Frontal cortex (tissue), 4 donors: ENCODE results near the gene PRKG1. TPM values are rescaled to one million over a fixed set of nuclear protein-coding genes. Genes with fewer than 3 reads are reported as not detected.
"Not testable (repeated sequence)": the region's sequence is repeated elsewhere in the genome, so short reads cannot be mapped to it uniquely, and the experiment has no call there.

Experiments used
- DNase-seq, 2 donors: peaks; one replicate each; pipeline ENCODE4 v3.0.0; 2012; ENCODE audit warnings: low spot score in 2 of 2
- FAIRE-seq: peaks from 2 replicates; lab custom pipeline; 2012; peaks lifted over from hg19 to GRCh38; lab: Jason Lieb, UNC
- total RNA-seq: library from RNA; depleted of rRNA; stranded (reverse); fragments of >200 nt; gene quantifications from one replicate; pipeline ENCODE4 v1.2.3, GENCODE V29; 2014
- donor health status: control.
- donor health status: control.
- donor health status: control.

Gene PRKG1
- total RNA-seq, 1 donor from 2014 or later, result 15.5 TPM

DNA sequence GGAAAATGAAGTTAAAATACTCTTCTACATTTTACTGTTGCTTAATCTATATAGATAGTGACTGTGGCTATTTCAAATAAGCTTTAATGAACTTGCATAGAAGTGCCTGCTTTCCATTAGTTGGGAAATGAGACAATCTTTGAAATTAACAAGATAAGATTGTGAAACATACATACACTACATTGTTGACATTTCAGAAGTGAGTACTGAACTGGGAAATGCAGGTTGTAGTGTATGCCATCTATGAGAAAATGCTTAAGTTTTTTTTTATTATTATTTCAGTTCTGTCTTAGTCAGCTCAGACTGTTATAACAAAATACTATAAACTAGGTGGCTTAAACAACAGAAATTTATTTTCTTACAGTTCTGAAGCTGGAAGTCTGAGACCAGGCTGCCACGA is 674.7 kb downstream of the PRKG1 start:
- FAIRE-seq, result no peak
- DNase-seq, result no peak

DNA sequence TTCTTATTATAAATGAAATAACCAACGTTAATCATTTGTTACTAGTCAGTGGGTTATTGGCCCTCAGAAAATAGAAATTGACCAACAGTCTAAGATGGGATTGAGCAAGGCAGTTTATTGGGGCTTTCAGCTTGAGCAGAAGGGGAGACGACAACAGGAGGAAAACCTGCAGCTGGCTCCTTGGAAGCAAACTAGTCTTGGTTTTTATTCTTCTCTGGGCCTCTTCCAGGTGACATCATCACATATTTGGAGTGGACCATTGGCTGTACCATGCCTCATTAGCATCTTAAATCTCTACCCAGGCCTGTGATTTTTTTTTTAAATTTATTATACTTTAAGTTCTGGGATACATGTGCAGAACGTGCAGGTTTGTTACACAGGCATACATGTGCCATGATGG is 684.1 kb downstream of the PRKG1 start:
- no peak for FAIRE-seq

DNA sequence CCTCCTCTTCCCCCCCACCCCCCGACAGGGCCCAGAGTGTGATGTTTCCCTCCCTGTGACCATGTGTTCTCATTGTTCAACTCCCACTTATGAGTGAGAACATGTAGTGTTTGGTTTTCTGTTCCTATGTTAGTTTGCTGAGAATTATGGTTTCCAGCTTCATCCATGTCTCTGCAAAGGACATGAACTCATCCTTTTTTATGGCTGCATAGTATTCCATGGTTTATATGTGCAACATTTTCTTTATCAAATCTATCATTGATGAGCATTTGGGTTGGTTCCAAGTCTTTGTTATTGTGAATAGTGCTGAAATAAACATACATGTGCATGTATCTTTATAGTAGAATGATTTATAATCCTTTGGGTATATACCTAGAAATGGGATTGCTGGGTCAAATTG is 684.6 kb downstream of the PRKG1 start:
- not testable (repeated sequence) for DNase-seq, FAIRE-seq

More for the DNA sequence above, 684.1 kb downstream of the PRKG1 start:
- no peak for DNase-seq

DNA sequence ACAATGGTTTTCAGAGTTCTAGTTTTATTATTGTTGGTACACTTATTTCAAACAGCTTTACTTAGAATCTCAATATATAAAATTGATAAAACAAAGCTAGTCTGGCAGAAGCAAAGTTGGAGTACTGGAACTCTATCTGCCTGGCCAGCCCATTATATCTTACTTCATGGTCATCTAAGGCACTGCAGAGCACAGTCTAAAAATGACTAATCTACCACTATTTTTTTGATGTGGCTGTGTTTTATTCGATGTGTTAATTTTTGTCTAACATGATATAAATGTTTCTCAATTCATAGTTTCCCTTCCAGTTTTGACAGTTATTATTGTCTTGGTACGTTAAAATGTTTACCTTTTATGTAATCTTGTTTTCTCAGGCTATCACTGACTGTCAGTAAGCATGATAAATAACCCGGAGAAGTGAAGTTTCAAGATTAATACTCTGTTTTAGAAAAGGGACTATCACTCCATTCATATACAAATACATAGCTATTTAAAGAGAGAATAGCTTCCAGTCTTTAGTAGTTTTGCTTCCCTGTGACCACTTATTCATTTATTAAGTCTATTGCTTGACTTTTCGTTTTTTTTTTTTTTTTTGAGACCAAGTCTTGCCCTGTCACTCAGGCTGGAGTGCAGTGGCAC is 685.7 kb downstream of the PRKG1 start:
- FAIRE-seq (no peak), DNase-seq (no peak)

DNA sequence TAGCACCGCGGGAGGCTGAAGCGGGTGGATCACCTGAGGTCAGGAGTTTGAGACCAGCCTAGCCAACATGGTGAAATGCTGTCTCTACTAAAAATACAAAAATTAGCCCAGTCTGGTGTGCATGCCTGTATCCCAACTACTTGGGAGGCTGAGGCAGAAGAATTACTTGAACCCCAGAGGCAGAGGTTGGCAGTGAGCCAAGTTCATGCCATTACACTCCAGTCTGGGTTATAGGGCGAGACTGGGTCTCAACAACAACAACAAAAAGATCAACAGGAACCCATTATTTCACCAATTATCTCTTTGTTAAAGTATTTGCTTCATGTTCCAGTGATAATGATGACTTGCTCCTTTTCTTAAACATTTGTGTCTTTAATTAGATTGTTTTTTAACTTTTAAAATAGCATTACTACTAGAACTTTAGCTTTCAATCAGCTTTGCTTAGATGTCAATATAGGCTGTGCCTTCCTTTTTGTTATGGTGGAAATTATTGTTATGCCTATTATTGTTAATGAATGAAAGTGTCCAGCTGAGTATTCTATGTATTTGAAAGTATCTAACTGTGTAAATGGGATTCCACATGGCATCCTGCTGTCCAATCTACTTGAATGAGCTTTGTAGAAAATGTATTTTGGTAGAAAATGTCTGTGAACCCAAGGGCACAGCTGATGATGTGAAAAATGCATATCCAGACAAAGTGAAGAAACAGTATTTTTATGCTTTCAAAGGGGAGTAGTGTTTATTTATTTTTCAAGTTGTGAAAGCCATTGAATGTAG is 686.8 kb downstream of the PRKG1 start:
- FAIRE-seq (no peak), DNase-seq (no peak)

DNA sequence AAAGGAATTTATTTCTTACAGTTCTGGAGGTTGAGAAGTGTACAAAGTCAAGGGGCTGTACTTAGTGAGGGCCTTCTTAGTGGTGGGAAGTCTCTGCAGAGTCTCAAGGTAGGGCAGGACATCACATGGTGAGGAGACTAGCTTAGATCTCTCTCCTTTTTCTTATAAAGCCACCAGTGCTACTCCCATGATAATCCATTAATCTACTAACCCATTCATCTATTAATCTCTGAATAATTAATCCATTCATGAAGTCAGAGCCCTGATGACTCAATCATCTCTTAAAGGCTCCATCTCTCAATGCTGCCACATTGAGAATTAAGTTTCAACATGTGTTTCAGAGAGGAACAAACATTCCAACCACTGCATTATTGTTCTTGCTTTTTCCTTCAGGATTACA is 689.5 kb downstream of the PRKG1 start:
- no peak for DNase-seq
- FAIRE-seq, result no peak

DNA sequence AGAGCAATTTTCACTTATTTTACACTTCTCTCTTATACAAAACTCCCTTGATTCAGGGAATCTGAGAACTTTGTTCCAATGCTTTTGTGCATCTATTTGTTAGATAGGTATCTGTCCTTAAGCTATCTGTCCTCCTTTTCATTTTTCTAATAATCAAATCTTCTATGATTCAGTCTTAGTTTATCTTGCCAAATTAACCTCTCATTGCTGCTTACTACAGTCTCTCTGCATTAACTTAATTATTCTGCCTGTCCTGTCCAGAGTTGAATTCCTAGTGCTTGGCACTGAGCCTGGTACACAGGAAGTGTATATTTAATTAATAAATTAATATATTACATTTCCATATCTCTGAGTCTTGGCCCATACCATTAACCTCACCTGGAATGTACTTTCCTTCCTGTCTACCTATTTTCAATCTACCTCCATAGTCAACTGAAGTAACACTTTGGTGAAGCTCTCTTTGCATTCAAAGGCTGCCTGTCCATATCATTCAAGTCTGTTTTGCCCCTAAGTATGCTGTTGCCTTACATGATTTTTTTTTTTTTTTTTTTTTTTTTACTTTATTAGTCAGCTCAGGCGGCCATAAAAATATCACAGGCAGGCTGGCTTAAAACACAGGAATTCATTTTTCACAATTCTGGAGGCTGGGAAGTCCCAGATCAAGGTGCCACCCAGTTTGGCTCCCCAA is 691.1 kb downstream of the PRKG1 start:
- no peak for FAIRE-seq

DNA sequence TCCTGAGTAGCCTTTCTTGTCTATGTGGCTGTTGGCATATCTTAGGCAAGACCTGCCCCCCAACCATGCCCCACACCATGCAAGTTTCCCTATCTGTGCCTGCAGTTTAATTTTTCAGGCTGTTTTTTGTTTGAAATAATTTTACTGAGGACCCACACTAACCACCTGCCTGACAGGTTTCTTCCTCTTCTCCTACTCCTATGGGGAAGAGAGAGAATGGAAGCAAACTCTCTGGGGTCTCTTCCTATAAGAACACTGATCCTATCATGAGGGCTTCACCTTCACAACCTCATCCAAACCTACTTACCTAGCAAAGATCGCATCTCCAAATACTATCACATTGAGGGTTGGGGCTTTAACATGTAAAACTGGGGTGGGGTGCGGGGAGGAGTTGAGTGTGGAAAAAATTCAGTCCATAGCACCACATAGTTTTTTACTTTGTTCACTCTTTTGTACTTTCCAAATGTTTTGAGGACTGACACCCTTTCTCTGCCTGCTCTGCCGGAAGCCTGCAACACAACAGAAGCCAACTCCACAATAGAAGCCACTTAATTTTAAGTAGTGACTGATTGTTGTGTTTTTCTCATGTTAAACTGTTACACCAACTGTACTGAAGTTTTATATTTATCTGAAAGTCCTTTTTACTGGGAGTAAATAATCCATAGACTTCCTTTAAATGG is 692.3 kb downstream of the PRKG1 start:
- FAIRE-seq, result no peak
- DNase-seq, result no peak

More for the DNA sequence above, 691.1 kb downstream of the PRKG1 start:
- DNase-seq, result no peak

DNA sequence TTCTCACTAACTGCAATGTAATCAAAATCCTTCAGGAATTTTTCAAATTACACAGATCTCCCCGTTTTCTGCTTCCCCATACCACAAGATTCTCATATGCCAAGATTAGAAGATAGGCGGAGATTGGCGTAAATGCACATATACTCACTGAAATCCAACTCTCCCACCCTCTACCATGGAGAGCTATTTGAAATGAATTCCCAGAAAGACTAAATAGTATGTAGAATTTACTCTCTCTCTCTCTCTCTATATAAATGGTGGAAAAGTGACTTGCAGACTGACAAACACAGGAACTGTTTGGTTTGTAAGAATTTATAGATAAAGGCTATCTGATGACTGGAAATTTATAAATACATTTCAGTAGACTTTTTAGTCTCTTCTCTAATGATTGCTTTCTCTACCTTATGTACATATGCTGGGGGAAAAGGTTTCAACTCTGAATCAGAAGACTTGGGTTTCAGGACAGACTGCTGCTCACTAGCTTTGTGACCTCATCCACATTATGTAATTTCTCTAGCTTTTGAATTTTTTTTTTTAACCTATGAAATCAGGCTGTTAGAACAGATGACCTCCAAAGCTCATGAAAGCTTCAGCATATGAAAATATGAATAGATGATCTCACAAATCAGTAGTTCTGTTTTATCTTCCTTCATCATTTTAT is 692.9 kb downstream of the PRKG1 start:
- FAIRE-seq (no peak), DNase-seq (no peak)

DNA sequence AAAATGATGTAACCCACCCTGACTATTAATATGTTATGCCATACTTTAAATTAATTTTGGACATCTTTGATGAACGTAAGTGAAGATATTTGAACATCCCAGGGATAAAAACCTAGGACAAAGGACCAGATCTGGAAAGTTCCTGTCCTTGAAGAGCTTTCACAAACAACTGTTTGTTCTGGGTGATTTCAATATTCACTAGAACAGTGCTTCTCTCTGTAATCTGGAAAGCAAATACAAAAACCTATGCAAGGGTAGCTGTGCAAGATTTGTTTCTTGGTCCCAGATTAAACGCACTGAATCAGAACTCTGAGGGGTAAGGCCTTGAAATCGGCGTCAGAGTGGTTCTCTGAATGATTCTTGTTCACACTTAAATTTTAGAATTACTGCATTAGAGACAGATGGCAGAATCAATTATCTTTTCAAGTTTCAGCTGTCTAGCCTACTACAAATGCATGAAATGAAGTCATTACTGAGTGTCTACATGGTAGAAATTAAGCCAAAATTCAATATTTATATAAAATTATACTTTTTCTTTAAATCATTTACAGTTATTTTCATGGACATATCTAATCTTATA is 694.7 kb downstream of the PRKG1 start:
- FAIRE-seq (peak; percentile 54), DNase-seq (peak in 1 of 2 donors; percentile 5)

DNA sequence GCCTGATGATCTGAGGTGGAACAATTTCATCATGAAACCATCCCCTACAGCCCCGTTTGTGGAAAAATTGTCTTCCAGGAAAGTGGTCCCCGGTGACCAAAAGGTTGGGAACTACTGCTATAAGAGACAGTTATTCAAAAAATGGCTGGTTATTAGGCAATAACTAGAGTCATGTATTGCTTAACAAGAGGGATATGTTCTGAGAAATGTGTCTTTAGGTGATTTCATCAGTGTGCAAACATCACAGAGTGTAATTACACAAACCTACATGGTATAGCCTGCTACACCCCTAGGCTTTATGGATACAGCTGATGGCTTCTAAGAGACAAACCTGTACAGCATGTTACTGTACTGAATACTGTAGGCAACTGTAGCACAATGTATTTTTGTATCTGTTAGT is 696.4 kb downstream of the PRKG1 start:
- FAIRE-seq (no peak), DNase-seq (no peak)

DNA sequence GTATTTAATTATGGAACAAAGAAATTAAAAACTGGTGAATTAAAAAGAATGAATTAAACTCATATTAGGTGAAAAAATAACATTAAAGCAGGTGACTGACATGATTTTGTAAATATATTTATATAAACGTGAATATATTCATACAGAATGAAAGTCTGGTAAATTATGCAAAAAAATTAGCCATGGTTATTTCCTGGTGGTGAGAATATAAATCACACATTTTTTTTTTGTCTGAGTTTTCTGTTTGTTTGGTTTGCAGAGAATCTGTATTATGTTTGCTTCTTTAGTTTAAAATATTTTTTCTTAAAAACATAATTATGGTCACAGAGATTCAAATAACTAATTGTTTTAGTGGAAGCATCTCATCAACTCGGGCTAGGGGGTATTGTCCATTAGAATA is 698.1 kb downstream of the PRKG1 start:
- DNase-seq, result no peak
- peak; percentile 40 for FAIRE-seq

DNA sequence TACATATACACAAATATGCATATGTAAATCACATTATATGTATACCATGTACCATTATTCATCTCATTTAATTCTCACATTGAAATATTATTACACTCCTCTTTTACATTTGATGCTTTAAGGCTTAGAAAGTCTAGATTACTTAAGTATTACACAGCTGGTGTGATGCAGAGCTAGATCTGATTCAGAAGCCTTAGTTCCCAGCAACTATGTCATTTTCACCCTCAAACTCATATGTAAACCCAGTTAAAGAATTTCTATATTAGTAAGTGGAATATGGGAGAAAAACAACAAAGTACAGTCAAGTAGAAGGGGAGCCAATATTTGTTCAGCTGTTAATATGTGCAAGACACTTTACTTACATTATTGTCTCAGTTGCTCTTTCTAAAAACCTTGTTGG is 699.4 kb downstream of the PRKG1 start:
- no peak for FAIRE-seq
- DNase-seq, result no peak

DNA sequence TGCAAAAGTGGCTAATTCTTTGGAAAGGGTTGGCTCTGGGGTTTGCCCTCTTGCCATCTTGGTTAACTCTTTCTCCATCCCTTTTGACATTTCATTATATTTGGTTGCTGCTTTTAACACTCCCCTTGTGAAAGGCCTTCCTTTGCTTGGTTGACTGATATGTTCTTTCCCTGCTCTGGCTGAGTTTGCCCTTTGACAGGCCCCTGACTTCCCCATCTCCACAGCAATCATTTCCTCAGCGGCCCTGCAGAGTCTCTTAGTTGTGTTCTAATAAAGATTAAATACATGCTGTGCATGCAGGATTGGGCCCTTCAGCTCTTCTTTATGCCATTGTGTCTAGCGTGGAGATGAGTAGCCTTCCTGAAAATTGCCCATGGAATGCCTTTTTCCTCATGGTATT is 709.7 kb downstream of the PRKG1 start:
- FAIRE-seq (no peak), DNase-seq (no peak)

DNA sequence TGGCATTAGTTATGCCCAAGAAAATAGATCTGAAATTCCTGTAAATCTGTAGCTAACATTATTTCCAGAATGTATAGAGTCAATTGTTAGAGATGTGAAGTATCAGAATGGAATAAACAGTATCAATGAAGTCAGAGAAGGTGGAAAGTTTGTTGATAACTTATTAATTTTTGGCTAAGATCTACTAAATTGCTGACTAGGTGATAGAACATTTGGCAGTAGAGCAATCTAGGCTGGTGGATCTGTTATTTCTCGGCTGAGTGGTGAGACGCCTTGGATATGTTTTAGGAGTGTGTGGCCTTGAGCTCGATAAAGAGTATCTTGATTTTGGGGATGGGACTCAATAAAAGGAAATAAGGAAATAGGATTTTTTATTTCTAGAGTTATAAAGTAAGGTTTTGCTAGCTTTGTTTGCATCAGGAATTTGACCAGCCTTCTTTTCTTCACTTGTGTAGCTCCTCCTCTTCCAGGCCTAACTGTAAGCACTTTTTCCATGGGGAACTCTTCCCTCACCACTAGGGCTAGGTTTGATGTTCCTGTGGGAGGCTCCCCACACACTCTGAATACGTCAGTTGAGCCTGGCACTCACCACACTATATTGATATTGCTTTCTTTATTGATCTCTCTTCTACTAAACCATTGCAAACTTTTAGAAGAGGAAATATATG is 711.9 kb downstream of the PRKG1 start:
- DNase-seq (no peak), FAIRE-seq (no peak)

DNA sequence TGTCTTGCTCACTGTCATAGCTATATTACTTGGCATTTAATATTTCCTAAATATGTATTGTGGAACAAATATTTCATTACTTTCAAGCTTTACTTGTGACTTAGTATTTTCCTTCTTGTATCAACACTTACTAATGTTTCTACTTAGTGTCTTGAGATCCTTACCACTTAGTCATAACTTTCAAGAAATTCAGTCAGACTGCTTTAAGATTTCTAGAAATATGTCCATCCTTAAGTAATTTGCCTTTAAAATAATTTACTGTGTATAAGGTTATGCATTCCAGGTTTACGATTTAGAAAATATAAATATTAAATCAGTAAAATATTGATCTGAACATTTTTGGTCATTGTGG is 712.4 kb downstream of the PRKG1 start:
- FAIRE-seq, result no peak
- DNase-seq, result no peak

DNA sequence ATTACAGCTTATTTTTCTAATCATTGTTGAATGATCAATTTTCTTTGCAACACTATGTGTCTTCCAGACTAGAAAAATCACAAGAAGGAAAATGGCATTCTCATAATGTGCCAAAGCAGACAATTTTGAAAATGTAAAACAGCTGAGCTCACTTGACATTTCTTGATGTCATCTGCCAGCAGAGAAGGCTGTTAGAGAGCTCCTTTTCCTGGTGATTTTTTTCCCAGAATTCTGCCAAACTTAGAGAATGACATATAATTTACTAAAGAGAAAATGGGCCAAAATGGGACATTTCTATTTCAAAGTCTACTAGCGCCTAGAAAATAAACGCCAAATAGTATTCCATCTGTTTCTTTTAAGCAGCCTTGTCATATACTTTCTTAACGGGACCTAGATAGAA is 714.0 kb downstream of the PRKG1 start:
- FAIRE-seq, result no peak
- no peak for DNase-seq

DNA sequence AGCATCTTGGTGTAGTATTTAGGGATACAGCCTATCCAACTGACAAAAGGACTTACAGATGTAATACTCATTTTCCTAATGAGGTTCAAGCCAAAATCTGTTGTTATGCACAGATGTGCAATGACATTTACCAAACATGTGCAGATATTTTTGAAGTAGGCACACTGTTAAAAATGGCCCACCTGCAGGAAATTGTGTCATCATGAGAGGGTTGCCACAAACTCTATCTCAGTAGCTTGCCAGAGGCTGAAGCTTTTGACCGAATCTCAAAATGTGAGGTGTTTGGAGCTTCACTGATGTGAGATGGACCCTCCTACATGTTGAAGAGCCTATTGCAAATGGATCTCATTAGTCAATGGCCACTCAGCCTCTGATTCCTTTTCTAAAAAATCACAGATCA is 714.8 kb downstream of the PRKG1 start:
- FAIRE-seq (no peak), DNase-seq (no peak)

DNA sequence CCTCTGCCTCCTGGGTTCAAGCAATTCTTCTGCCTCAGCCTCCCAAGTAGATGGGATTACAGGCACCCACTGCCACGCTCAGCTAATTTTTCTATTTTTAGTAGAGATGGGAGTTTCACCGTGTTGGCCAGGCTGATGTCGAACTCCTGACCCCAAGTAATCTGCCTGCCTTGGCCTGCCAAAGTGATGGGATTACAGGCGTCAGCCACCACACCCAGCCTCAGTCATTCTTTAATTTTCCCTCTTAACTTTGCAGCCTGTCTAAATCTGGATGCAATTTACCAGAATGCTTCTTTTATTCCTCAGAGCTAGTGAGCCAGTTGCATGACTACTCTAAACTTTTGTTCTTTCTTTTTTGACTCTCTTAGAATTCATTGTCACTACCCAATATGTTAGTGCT is 715.6 kb downstream of the PRKG1 start:
- no peak for FAIRE-seq
- DNase-seq, result no peak
